CD4-positive, CD25-positive, alpha-beta regulatory T cell (primary cell): Measurements from ENCODE around the gene BLCAP. TPM values are rescaled to one million over a fixed set of nuclear protein-coding genes. Genes with fewer than 3 reads are reported as not detected.

Experiments
- ATAC-seq, 2 donors: fragments of 150-1000 bp; cut with Tn5 transposase; one replicate each; pipeline ENCODE4 v1.10.0; 2021; ENCODE audit warnings: low read depth in 2 of 2, moderate number of reproducible peaks in 2 of 2, moderate library complexity in 1 of 2
- DNase-seq, 3 donors: peaks; one replicate each; pipeline versions ENCODE4 v3.0.0 to v3.0.0-alpha.2; 2012 to 2022; ENCODE audit warnings: mixed read lengths in 1 of 3
- H3K27ac ChIP-seq: one replicate; pipeline ENCODE4 v1.7.0; 2013; ENCODE audit warnings: mild to moderate bottlenecking, low read length; ENCODE audit not compliant: insufficient read depth, poor library complexity, severe bottlenecking
- H3K27me3 ChIP-seq: one replicate; pipeline ENCODE4 v1.7.0; 2013; ENCODE audit warnings: low read length; ENCODE audit not compliant: control insufficient read depth, insufficient read depth
- H3K36me3 ChIP-seq: one replicate; pipeline ENCODE4 v1.7.0; 2013; ENCODE audit warnings: mild to moderate bottlenecking, low read length, moderate library complexity; ENCODE audit not compliant: control insufficient read depth, insufficient read depth
- H3K4me1 ChIP-seq: 2 replicates; pipeline ENCODE4 v1.7.0; 2013; ENCODE audit warnings: mild to moderate bottlenecking, low read length; ENCODE audit not compliant: insufficient read depth, control insufficient read depth, poor library complexity, severe bottlenecking
- H3K4me3 ChIP-seq: one replicate; pipeline ENCODE4 v1.7.0; 2013; ENCODE audit warnings: low read depth, mild to moderate bottlenecking, low read length, moderate library complexity
- H3K9me3 ChIP-seq, 2 experiments: 1 replicate in 1 of 2; 2 replicates in 1 of 2; pipeline ENCODE4 v1.7.0; 2013; ENCODE audit warnings: low read length in 2 of 2, mild to moderate bottlenecking in 1 of 2, moderate library complexity in 1 of 2; ENCODE audit not compliant: control insufficient read depth in 2 of 2
- H3K27ac Mint-ChIP-seq, 3 donors: one replicate each; pipeline ENCODE4 v1.8.0; 2020 to 2022; ENCODE audit warnings: mild to moderate bottlenecking in 3 of 3, mixed read lengths in 3 of 3, moderate library complexity in 2 of 3
- H3K27me3 Mint-ChIP-seq: one replicate; pipeline ENCODE4 v1.8.0; 2022; ENCODE audit warnings: mild to moderate bottlenecking, mixed read lengths
- H3K36me3 Mint-ChIP-seq: one replicate; pipeline ENCODE4 v1.8.0; 2020; ENCODE audit warnings: mixed read lengths
- H3K4me1 Mint-ChIP-seq, 4 donors: one replicate each; pipeline ENCODE4 v1.8.0; 2020 to 2022; ENCODE audit warnings: mixed read lengths in 4 of 4, mild to moderate bottlenecking in 1 of 4
- H3K4me3 Mint-ChIP-seq, 4 donors: one replicate each; pipeline ENCODE4 v1.8.0; 2020 to 2022; ENCODE audit warnings: mild to moderate bottlenecking in 4 of 4, mixed read lengths in 4 of 4, moderate library complexity in 3 of 4
- H3K9me3 Mint-ChIP-seq, 7 donors: one replicate each; pipeline ENCODE4 v1.8.0; 2020 to 2022; ENCODE audit warnings: mixed read lengths in 7 of 7, mild to moderate bottlenecking in 3 of 7, moderate library complexity in 2 of 7
- polyA plus RNA-seq, 4 donors: library from polyadenylated mRNA; unstranded; fragments of 300-500 nt; fragmentation: Illumina TruSeq; gene quantifications; one replicate each; pipeline ENCODE4 v1.2.3, GENCODE V29; 2021
- total RNA-seq: library from RNA; stranded (reverse); gene quantifications from one replicate; pipeline ENCODE4 v1.2.3, GENCODE V29; 2022

Gene BLCAP
- total and polyA plus RNA-seq, 5 donors from 2014 or later: 67.8 to 85.0 (median 78.3) TPM

DNA sequence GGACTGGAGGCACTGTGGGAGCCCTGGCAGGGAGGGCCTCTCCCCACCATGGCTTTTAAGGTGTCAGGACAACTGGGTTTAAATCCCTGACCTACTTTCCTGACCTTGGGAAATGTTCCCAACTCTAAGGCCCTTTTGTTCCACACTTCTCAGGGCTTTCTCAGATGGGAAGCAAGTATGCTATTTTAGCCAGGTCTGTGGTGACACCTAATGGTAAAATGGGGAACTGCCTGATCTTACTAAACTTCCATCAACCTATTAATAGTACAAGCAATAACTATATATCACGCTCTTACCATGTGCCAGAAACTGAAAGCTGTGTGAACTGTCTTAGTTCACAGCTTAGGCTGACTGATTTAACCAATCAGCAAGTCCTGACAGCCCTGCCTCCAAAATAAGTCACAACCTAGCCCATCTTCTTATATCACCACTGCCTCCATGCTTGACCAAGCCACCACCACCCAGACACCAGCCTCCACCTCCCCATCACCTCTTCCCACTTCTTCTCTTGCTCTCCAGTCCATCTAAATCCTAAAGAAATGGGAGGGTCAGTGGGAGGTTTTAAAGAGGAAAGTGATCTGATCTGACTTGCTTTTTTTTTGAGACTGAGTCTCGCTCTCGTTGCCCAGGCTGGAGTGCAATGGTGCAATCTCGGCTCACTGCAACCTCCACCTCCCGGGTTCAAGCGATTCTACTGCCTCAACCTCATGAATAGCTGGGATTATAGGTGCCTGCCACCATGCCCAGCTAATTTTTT is 6.9 kb upstream of the BLCAP start:
- Histone ChIP-seq H3K27ac (no peak overlapping the region), H3K4me3 (no peak overlapping the region), H3K9me3 (no peaks in the 10 kb centered on the region), H3K36me3 (no peaks in the 10 kb centered on the region), H3K27me3 (no peaks in the 10 kb centered on the region), H3K4me1 (peaks cover 2% of the 10 kb centered on the region)
- H3K27ac Mint-ChIP-seq: no peak overlapping the region
- H3K27me3 Mint-ChIP-seq: peaks cover 18% of the 10 kb centered on the region
- H3K36me3 Mint-ChIP-seq: no peaks in the 10 kb centered on the region
- H3K9me3 Mint-ChIP-seq: no peaks in the 10 kb centered on the region
- H3K4me1 Mint-ChIP-seq: peaks cover 0 to 7% (median 3%) of the 10 kb centered on the region in 4 donors
- DNase-seq (peak; percentile 37 to 81 (median 70)), ATAC-seq (peak; percentile 88 to 89)
- peak overlapping the region in 2 of 4 donors; percentile 1 to 46 for H3K4me3 Mint-ChIP-seq

DNA sequence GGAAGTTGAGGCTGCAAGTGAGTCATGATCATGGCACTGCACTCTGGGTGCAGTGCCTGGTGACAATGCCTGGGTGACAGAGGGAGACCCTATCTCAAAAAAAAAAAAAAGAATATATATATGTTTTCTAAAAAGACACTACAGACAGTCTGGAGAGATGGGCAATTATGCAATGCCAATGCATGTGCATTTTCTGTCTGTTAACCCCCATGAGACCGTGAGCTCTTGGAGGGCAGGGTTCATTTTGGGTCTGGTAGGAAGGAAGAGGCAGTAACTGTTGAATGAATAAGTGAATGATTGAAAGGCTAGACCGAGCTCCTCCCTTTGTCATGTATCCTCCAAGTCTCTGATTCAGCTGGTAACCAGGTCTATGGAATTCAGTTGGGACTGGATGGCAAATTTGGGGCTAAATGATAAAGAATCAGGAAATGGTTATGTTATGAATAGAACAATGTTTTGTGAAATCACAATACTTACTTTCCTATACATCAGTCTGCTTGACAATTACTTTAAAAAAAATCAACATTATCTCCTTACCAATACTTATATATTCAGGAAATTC is 5.6 kb upstream of the BLCAP start:
- no peak for ATAC-seq
- no peak overlapping the region for H3K27ac ChIP-seq
- Mint-ChIP-seq H3K9me3 (peaks cover 0 to 2% (median 0%) of the 10 kb centered on the region in 7 donors), H3K4me3 (peak overlapping the region in 1 of 4 donors; percentile 30), H3K36me3 (no peaks in the 10 kb centered on the region), H3K27ac (no peak overlapping the region), H3K27me3 (peaks cover 12% of the 10 kb centered on the region), H3K4me1 (peaks cover 0 to 15% (median 9%) of the 10 kb centered on the region in 4 donors)
- no peaks in the 10 kb centered on the region for H3K9me3 ChIP-seq
- DNase-seq: no peak
- no peaks in the 10 kb centered on the region for H3K27me3 ChIP-seq
- H3K36me3 ChIP-seq: no peaks in the 10 kb centered on the region
- peaks cover 3% of the 10 kb centered on the region for H3K4me1 ChIP-seq
- H3K4me3 ChIP-seq: no peak overlapping the region

DNA sequence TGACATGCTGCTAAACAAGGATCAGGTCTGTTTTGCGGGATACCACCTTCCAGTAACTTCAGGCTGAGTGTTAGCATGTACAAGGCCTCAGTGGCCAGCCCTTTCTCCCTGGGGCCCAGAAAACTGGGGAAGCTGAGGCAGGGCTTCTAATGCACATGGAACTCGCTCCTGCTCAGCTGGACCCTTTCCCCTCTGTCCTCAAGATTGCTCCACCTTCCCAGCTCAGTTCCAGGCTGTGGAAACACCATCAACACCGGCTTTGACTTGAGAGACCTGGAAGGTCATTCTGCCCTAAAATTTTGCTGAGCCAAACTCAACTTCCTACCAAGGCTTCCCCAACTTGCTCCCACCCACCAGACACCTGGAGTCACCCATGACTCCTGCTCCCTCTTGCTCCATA is 4.2 kb upstream of the BLCAP start:
- Histone ChIP-seq H3K4me1 (peaks cover 12% of the 10 kb centered on the region), H3K27ac (no peak overlapping the region), H3K4me3 (no peak overlapping the region), H3K36me3 (no peaks in the 10 kb centered on the region), H3K27me3 (no peaks in the 10 kb centered on the region), H3K9me3 (no peaks in the 10 kb centered on the region)
- Mint-ChIP-seq H3K4me3 (no peak overlapping the region), H3K27ac (no peak overlapping the region), H3K9me3 (peaks cover 0 to 2% (median 0%) of the 10 kb centered on the region in 7 donors), H3K27me3 (peaks cover 10% of the 10 kb centered on the region), H3K36me3 (no peaks in the 10 kb centered on the region), H3K4me1 (peaks cover 0 to 23% (median 10%) of the 10 kb centered on the region in 4 donors)
- DNase-seq (no peak), ATAC-seq (no peak)

DNA sequence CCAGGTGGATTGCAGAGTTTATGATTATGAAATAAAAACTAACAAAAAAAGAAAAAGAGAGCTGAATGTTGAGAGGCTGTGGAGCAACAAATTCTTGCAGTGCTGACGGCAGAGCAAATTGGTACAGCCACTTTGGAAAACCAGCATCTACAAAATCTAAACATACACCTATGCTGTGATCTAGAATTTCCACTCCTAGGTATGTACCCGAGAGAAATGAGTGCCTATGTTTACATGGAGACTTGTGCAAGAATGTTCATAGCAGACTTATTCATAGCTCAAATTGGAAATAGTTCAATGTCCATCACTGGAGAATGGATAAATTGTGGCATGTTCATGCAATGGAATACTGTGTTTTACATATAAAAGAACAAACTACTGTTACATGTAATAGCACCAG is 3.0 kb upstream of the BLCAP start:
- Histone ChIP-seq H3K27me3 (no peaks in the 10 kb centered on the region), H3K36me3 (no peaks in the 10 kb centered on the region), H3K4me1 (peaks cover 23% of the 10 kb centered on the region), H3K9me3 (no peaks in the 10 kb centered on the region), H3K27ac (no peak overlapping the region), H3K4me3 (no peak overlapping the region)
- Mint-ChIP-seq H3K27me3 (peaks cover 7% of the 10 kb centered on the region), H3K36me3 (no peaks in the 10 kb centered on the region), H3K27ac (no peak overlapping the region), H3K9me3 (peaks cover 0 to 2% (median 0%) of the 10 kb centered on the region in 7 donors), H3K4me3 (peak overlapping the region in 2 of 4 donors; percentile 12 to 13), H3K4me1 (peaks cover 0 to 35% (median 21%) of the 10 kb centered on the region in 4 donors)
- DNase-seq: no peak
- no peak for ATAC-seq

DNA sequence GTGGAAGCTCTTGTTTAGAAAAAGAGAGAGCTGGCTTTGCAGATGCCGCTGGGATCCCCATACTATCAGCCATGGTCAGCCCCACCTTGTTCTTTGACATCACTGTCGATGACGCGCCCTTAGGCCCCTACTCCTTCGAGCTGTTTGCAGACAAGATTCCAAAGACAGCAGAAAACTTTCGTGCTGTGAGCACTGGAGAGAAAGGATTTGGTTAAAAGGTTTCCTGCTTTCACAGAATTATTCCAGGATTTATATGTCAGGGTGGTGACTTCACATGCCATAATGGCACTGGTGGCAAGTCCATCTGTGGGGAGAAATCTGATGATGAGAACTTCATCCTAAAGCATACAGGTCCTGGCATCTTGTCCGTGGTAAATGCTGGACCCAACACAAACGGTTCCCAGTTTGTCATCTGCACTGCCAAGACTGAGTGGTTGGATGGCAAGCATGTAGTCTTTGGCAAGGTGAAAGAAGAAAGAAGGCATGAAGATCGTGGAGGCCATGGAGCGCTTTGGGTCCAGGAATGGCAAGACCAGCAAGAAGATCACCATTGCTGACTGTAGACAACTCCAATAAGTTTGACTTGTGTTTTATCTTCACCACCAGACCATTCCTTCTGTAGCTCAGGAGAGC is 2.4 kb upstream of the BLCAP start:
- no peaks in the 10 kb centered on the region for H3K27me3 ChIP-seq
- no peak overlapping the region for H3K27ac ChIP-seq
- Mint-ChIP-seq H3K4me1 (peaks cover 0 to 41% (median 27%) of the 10 kb centered on the region in 4 donors), H3K27ac (no peak overlapping the region), H3K9me3 (peaks cover 0 to 2% (median 0%) of the 10 kb centered on the region in 7 donors), H3K4me3 (peak overlapping the region in 1 of 4 donors; percentile 13), H3K36me3 (no peaks in the 10 kb centered on the region), H3K27me3 (peaks cover 7% of the 10 kb centered on the region)
- H3K4me1 ChIP-seq: peaks cover 29% of the 10 kb centered on the region
- H3K4me3 ChIP-seq: no peak overlapping the region
- no peak for DNase-seq
- ATAC-seq: no peak
- H3K36me3 ChIP-seq: no peaks in the 10 kb centered on the region
- no peaks in the 10 kb centered on the region for H3K9me3 ChIP-seq

DNA sequence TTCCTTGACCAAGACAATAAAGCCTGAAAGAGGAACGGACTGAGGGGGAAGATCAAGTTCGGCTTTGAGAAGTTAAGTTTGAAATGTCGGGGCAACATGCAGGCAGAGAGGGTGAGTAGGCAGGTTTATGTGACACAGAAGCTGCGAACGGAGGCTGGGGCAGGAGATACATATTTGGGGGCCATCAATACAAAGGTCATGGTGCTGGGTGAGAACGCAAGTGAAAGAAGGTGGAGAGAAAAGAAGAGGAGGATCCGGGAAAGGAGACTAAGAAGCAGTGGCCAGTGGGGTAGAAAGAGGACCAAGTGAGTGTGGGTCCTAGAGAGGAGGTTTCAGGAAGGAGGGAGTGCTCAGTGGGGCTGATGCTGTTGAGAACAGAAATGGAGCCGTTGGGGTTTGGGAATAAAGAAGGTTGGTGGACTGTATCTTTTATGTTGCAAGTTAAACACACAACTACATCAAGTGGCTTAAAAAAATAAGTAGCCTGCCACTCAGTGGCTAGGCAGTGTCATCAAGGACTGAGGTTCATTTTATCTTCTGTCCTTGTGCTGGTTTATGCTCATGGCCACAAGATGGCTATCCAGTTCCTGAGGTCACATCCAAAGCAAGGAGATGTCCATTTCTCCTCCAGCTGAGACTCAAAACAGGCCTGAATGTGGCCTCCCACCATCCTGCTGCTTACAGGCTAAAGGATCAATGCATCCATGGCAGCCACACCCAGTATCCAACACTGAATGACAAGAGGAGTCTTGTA is 1.7 kb upstream of the BLCAP start:
- H3K4me1 ChIP-seq: peaks cover 35% of the 10 kb centered on the region
- no peak for ATAC-seq
- peak overlapping the region in 3 of 4 donors; percentile 72 to 91 (median 86) for H3K4me3 Mint-ChIP-seq
- H3K27me3 Mint-ChIP-seq: peaks cover 3% of the 10 kb centered on the region
- no peak overlapping the region for H3K4me3 ChIP-seq
- no peaks in the 10 kb centered on the region for H3K36me3 Mint-ChIP-seq
- H3K9me3 Mint-ChIP-seq: peaks cover 0 to 2% (median 0%) of the 10 kb centered on the region in 7 donors
- H3K4me1 Mint-ChIP-seq: peaks cover 0 to 44% (median 30%) of the 10 kb centered on the region in 4 donors
- H3K9me3 ChIP-seq: no peaks in the 10 kb centered on the region
- H3K36me3 ChIP-seq: no peaks in the 10 kb centered on the region
- DNase-seq: no peak
- H3K27me3 ChIP-seq: no peaks in the 10 kb centered on the region
- peak overlapping the region in 2 of 3 donors; percentile 72 to 98 for H3K27ac Mint-ChIP-seq
- no peak overlapping the region for H3K27ac ChIP-seq

DNA sequence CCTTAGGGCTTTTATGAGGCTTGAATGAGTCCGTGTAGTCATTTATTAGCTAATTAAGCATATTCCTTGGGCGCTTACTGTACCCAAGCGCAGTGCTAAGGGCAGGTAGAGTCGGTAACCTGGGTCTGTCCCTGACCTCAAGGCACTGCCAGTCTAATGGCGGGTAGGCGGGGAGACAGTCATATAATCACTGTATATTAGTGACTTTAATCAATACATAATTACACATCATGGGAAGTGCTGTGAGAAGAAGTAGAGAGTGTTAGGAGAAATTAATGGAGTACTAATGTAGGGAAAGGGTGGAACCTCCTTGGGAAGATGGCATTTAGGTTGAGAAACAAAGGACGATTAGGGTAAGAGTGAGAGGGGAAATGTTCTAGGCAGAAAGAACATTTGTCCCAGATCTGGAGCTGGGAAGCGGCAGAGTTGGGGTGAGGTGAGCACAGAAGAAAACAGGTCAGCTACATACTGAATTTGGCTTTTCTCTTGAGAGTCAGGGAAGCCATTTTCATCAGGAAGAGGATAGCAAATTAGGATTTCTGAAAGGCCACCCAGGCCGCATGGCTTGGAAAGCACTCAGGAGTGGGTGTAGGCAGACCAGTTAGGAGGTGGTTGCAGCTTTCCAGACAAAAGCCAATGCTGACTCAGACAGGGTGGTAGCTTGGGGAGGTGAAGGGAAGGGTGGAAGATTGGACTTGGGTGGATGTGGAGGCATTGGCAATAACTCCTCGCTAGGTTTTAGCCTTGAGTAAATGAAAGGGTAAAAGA is 954 bp upstream of the BLCAP start:
- H3K27me3 Mint-ChIP-seq: no peaks in the 10 kb centered on the region
- Histone ChIP-seq H3K27me3 (no peaks in the 10 kb centered on the region), H3K4me3 (peak overlapping the region; percentile 81), H3K4me1 (peaks cover 42% of the 10 kb centered on the region), H3K27ac (peak overlapping the region; percentile 98), H3K36me3 (no peaks in the 10 kb centered on the region), H3K9me3 (no peaks in the 10 kb centered on the region)
- H3K4me1 Mint-ChIP-seq: peaks cover 0 to 52% (median 30%) of the 10 kb centered on the region in 4 donors
- H3K4me3 Mint-ChIP-seq: peak overlapping the region; percentile 86 to 92 (median 90)
- DNase-seq (no peak), ATAC-seq (no peak)
- peaks cover 0 to 2% (median 0%) of the 10 kb centered on the region in 7 donors for H3K9me3 Mint-ChIP-seq
- no peaks in the 10 kb centered on the region for H3K36me3 Mint-ChIP-seq
- peak overlapping the region; percentile 2 to 100 (median 98) for H3K27ac Mint-ChIP-seq
